LNCaP clone FGC (cell line): ENCODE measurements around the gene SLC25A13.

ENCODE experiments used
- DNase-seq: peaks from one replicate; pipeline ENCODE4 v3.0.0-alpha.2; 2011; ENCODE audit warnings: low read depth
- H3K4me3 ChIP-seq: 2 replicates; pipeline ENCODE4 v1.5.1; 2011; ENCODE audit warnings: mild to moderate bottlenecking, low read depth, low read length, control low read depth
- CTCF ChIP-seq: IDR thresholded peaks from 2 replicates; pipeline ENCODE4 v1.5.1; 2012; ENCODE audit warnings: mild to moderate bottlenecking; ENCODE audit not compliant: control insufficient read depth, insufficient read depth; ENCODE audit errors: extremely low read depth

The SLC25A13 gene

DNA sequence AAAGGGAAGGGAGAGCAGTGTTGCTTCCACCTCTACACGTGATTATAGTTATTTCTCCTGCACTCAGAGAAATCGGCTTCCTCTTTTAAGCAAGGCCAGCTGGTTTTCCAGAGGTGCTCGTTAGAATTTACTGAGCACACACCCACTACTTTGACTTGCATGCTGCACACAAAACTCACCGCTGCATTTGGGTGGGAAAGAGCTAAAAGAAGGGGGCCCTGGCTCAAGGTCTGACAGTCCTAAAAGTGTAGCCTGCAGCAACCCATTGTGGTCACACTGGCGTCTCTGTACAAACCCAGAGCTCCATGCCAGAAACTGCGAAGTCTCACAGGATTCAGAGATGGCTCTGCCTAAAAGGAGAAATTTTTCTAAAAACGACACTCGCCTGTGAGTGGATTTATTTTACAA, 133.7 kb downstream of the SLC25A13 start:
- no peak overlapping the region for H3K4me3 ChIP-seq
- no peak for TF ChIP-seq CTCF
- no peak for DNase-seq

DNA sequence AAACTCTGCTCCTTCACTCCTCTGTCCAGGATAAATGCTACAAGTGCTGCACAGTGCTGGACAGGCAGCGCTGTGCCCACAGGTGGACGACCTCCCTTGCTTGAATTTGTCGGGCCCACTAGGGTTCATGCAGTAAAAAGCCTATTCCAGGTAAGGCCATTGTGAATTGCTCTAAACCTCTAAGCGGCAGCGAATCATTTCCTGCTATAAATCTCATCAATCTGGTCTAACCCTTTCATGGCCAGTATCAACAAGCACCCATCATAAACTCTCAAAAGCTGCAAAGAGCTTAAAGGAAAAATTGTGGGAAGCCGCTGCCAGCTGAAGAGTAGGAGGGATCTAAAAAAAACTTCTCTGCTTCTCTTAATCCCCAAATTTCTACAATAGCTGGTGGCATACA, 134.2 kb downstream of the SLC25A13 start:
- DNase-seq: no peak
- no peak for TF ChIP-seq CTCF

DNA sequence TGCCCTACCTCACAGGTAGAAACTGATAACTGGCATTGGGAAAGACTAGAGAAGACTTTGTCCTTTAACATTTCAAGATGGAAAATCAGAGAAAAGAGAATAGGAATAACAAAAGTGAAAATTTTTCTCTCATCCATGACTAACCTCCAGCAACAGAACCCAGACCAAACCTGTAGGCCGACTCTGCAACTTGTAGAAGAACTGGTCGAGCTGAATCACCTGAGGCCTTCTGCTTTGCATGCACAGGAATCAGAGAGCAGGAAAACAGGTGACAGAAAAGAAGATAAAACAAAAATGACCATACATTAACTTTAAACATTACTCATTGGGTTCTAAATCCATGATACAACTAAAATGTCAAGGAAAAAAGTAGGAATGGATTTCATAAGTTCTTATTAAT, 137.1 kb downstream of the SLC25A13 start:
- H3K4me3 ChIP-seq: no peak overlapping the region
- no peak for DNase-seq
- no peak for TF ChIP-seq CTCF

More for the DNA sequence above, 134.2 kb downstream of the SLC25A13 start:
- H3K4me3 ChIP-seq: no peak overlapping the region

- no peak overlapping the region for H3K4me3 ChIP-seq
- DNase-seq: no peak
- 0 out of 2 replicates have a peak, but pooled peaks have one; percentile 4 for TF ChIP-seq CTCF
Observed at GRCh38 chr7:96183163-96183670, 138.7 kb downstream of the SLC25A13 start.

DNA sequence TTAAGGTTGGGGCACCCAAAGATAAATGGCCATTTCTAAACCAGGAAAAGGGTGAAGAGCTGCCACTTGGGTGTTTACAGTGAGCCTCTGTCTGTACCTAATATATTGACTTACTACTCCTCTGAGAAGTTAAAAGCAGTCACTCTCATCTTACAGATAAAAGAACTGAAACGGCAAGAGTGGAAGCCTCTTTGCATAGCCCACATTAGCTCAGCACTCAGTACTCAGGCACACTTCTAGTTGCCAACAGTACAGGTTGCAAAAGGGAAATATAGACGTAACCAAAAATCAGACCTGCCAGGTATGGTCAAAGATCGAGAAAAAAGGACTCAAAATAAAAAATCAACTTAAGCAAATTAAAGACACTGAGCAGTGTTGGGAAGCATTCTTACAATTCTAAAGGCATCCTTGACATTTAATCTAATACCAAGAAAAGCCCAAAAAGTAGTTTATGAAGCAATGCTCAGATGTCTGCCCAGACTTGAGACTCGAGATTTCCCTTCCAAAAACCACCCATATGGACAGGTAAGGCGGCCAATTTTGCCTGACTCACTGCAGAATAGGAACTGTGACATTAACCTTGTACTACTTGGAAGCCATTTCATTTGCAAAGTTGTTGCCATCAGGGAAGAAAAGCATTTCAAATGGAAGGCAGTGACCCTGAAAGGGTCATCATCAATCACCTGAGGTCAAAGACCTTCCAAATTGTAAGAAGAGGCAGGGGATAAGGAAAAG, 139.3 kb downstream of the SLC25A13 start:
- no peak for TF ChIP-seq CTCF
- no peak overlapping the region for H3K4me3 ChIP-seq
- no peak for DNase-seq

- no peak for TF ChIP-seq CTCF
- no peak for DNase-seq
- H3K4me3 ChIP-seq: no peak overlapping the region
Observed at GRCh38 chr7:96181174-96181573, 140.7 kb downstream of the SLC25A13 start.

DNA sequence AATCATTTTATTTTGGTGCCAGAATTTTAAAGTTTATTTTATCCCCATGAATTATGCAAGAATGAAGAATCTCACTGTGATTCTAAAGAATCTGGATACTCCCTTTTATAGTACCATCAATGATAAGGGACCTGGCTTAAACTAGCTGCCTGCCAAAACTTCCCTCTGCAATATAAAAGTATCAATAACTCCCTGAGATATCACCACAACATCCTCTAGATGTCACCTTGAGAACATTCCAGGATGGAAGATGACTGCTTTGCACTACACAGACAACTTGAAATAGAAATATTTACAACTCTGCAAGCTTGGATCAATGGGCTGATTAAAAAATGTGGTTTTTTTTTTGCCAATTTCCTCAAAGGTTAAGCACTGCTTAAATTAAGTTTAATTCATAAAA, 142.1 kb downstream of the SLC25A13 start:
- DNase-seq: no peak
- TF ChIP-seq CTCF: peak; percentile 52
- no peak overlapping the region for H3K4me3 ChIP-seq
